ENCODE data around the gene DCUN1D2. TPM values are rescaled to one million over a fixed set of nuclear protein-coding genes. Genes with fewer than 3 reads are reported as not detected.

DCUN1D2 gene
- total RNA-seq, 1 donor from 2014 or later = 15.1 TPM

DNA sequence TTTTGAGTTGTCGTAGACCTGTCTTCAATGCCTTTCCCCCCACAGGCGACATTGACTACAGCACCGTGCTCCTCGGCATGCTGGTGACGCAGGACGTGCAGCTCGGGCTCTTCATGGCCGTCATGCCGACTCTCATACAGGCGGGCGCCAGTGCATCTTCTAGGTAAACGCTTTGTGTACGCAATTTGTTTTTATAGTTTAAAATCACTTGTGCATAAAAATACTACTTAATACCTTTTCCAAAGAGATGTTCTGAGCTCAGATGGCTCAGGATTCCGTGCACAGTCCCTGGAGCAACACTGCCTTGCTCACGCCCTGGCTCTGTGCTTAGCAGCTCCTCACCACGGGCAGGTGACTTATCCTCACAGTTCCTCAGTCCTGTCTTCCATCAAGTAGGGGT lies 30.1 kb upstream of the DCUN1D2 start:
- no peak for DNase-seq (ENCODE audit: extremely low read depth, low read depth, low spot score)

DNA sequence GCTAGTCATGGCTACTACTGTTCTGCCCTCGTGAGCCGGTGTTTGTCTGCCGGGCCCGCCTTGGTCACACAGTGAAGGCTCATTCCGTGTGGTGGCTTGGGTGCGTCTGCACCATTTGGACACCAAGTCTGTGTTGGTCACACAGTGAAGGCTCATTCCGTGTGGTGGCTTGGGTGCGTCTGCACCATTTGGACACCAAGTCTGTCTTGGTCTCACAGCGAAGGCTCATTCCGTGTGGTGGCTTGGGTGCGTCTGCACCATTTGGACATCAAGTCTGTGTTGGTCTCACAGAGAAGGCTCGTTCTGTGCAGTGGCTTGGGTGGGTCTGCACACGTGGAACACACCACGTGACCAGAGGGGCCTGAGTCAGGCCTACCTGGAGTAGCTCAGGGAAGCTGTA lies 29.0 kb upstream of the DCUN1D2 start:
- no peak for DNase-seq (ENCODE audit: extremely low read depth, low read depth, low spot score)

DNA sequence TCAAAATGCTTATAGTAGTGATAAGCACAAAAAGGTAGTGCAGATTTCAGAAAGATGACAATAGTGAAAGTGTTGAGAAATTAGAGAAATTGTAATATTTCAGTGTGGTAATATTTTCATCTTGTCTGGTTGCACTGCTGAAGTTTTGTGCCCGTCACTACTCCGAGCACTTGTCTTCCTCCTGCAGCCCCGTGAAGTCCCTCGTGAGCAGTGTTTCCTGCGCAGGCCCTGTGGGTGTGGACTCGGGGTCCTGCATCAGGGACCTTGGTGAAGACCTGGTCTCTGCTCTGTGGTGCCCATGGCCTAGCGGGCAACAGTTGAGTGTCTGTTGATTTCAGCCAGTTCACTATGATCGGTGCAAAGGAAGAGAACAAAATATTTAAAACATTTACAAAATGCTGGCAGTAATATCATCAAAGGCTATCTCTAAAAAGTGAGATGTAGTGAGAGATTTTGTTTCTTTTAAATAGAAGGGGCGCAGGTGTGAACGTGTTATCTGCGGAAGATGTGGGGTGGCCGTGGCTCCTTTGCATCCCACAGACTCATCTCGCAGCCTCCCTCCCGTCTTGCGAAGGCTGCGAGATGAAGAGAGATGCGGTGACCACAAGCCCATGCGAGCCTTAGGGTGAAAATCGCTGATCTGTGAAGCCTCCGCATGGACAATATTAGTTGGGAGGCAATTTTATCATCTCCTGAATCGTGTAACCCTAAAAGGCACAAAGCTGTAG lies 27.7 kb upstream of the DCUN1D2 start:
- DNase-seq (ENCODE audit: extremely low read depth, low read depth, low spot score) = no peak

DNA sequence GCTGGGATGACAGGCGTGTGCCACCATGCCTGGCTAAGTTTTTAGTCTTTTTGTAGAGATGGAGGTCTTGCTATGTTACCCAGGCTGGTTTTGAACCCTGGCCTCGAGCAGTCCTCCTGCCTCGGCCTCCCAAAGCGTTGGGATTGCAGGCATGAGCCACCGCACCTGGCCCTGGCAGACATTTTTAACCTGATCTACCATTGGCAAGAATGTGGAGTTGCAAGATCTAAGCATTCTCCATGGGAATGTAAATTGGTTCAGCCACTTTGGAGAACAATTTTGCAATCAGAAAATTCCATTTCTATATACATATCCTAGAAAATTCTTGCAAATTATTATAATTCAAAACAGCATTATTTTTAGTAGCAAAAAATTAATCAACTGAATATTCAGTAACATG lies 24.3 kb upstream of the DCUN1D2 start:
- no peak for DNase-seq (ENCODE audit: extremely low read depth, low read depth, low spot score)

DNA sequence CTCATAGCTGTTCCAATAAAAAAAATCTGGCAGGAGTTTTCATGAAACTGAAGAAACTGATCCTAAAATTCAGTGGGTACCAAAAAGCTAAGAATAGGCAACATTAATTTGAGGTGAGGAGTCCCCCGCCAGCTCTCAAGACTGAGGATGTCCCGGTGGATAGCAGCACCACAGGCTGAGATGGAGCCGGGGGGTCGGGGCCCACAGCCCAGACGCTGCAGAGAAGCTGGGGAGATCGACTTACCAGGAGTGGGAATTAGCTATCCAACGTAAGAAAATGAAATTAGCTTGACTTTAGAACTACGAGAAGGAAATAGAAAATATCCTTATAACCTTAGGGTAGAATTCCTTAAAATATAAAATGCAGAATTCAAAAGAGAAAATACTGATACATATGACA lies 23.2 kb upstream of the DCUN1D2 start:
- DNase-seq (ENCODE audit: extremely low read depth, low read depth, low spot score) = no peak

DNA sequence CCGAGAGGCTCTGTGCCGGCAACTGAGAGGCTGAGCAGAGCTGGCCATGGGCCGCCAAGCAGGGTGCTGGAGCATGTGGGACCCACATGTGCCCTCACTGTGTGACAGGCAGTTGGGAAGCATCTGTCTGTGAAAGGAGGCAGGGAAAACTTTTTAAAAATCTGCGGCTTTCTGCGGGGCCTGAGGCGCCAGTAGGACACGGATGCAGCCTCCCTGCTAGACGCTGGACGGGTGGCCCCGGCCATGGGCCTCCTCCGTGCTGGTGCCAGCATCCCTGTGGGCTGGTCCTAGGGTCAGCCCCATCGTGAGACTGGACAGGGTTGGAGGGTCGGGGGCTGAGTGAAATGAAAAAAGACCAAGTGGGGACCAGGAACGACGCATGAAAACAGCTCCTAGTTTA lies 20.9 kb upstream of the DCUN1D2 start:
- DNase-seq (ENCODE audit: extremely low read depth, low read depth, low spot score) = no peak

DNA sequence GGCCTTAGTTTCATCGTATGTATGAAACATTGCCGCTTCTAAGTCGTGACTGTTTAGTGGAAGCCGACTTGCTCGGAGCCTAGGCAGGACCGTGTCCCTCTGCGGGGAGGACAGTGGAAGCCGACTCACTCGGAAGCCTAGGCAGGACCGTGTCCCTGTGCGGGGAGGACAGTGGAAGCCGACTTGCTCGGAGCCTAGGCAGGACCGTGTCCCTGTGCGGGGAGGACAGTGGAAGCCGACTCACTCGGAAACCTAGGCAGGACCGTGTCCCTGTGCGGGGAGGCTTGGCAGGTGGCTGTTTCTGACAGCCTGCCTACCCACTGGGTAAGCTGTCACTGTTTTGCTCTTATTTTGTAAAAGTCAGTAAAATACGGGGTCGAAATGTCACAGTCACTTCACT lies 20.4 kb upstream of the DCUN1D2 start:
- DNase-seq (ENCODE audit: extremely low read depth, low read depth, low spot score) = no peak

DNA sequence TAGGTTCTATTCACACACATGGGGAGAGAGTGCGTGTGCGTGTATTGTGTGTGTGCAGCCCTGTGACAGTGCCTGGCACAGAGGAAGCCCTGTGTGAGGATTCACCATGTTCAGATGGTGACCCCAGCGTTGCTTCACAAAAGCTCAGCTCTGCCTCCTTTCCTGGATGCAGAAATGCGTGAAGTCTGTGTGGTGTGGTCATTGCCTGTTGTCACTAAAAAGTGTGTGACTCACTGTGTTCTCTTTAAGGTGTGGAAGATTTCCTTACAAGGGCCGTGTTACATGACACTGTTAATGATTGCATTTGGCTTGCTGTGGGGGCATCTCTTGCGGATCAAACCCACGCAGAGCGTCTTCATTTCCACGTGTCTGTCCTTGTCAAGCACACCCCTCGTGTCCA lies 19.5 kb upstream of the DCUN1D2 start:
- no peak for DNase-seq (ENCODE audit: extremely low read depth, low read depth, low spot score)

DNA sequence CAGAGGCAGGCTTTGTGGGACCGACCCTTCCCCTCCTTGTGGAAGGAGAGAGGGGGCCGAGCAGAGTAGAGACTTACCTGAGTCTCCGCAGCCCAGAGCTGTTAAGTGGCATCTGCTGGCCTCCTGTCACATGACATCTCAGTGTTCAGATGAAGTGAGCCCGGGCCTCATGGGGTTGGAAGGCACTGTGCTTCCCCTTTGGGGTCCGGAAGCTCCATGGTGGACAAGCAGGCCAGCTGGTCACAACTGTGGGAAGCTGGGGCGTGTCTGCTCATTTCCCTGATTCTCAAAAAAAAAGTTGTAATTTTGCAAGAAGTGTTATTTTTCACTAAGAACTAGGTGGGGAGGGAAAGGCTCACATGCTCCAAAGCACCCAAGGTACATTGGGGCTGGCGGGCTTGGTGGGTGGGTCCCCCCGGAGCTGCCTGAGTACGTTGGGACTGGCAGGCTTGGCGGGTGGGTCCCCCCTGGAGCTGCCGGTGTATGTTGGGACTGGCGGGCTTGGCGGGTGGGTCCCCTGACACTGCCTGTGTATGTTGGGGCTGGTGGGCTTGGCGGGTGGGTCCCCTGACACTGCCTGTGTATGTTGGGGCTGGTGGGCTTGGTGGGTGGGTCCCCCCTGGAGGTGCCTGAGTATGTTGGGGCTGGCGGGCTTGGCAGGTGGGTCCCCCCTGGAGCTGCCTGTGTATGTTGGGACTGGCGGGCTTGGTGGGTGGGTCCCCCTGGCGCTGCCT lies 18.2 kb upstream of the DCUN1D2 start:
- DNase-seq (ENCODE audit: extremely low read depth, low read depth, low spot score) = no peak

DNA sequence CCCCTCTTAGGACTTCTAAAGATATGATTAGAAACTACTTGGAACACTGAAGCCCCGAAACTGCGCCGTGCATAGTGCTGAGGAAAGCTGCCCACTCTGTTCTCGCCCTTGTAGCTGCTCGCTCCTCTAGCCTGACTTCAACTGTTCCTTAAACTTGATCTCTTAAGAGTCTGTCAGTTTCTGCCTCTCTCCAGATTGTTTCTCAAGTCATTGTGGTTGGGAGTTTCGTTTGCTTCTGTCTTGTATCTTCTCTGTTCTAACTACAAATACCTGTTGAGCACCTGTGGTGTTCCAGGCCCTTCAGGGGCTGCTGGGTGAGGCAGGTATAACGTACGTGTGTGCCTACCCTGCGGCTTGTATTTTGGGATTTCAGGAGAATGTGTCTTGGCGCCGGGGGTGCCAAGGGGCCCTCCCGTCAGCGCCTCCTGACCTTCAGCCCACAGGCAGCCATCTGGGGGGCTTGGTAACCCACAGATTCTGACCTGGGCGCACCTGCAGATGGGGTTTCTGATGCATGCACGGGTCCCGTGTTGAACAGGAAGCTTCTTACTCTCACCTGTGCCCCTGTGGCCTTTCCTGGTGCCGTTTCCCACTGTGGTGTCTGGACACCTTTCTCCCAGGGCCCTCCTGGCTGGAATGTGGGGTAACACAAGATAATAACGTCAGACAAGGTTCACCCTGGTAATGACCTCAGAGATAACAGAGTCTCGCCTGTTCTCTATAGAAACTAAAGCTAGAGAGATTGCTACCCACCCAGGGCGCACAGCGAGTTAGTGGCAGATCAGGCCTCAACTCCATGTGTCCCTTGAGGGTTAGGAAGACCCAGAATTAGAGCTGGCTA lies 17.2 kb upstream of the DCUN1D2 start:
- no peak for DNase-seq (ENCODE audit: extremely low read depth, low read depth, low spot score)

DNA sequence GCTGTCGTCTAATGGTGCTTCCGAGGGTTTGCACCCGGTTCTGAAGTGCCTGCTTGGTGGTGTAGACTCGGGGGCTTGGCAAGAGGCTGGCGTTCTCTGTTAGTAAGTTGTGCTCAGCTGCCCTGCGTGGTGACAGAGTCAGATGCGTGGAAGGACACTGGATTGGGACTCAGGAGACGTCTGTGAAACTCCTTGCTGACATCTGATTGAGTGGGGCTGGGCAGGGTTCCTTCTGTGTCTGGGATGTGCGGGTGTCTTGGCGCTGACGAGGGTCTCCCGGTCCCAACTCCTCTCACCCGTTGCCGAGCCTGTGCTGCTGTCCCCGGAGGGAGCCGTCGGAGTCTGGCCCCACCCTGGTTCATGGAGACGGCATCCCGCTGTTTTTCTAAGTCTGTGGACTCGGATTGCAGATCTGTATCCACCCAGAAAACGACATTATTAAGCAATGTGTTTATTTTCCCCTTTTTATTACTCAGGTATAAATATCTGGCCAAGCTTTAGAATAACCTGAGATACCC lies 16.4 kb upstream of the DCUN1D2 start:
- no peak for DNase-seq (ENCODE audit: extremely low read depth, low read depth, low spot score)

DNA sequence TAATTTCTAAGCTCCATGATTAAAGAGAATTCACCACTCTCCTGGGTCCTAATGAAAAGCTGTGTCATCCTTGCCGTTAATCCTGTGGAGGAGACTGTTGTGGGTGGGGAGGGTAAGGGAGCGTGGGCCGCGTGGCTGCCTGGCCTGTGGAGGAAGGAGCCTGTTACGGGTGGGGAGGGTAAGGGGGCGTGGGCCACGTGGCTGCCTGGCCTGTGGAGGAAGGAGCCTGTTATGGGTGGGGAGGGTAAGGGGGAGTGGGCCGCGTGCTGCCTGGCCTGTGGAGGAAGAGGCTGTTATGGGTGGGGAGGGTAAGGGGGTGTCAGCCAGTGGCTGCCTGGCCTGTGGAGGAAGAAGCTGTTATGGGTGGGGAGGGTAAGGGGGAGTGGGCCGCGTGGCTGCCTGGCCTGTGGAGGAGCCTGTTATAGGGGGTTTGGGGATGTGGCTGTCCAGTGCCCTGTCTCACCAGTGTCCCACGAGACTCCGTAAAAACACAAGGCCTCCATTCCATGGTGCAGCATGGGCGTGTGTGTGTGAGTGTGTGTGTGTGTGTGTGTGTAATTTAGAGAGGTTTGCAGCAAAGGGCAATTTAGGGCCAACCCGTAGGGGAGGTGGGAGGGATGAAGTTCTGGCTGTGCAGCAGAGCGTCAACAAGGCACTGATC lies 15.6 kb upstream of the DCUN1D2 start:
- no peak for DNase-seq (ENCODE audit: extremely low read depth, low read depth, low spot score)

DNA sequence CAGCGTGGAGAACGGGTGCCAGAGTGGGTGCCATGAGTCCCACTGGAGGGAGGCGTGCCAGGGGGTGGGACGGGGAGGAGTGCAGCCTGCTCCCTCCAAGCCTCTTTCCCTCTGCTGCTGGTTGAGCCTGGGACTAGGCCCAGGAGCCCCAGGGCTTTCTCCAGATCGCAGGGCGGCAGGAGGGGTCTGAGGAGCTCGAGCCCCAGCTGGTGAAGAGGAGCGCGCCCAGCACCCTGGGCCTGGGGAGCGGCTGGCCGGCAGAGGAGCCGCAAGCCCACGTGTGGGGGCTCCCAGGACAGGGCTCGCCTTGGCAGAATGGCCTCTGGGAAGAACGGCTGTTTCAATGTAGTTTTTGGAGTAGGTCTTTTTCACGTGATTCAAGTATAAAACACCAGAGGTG lies 12.2 kb upstream of the DCUN1D2 start:
- DNase-seq (ENCODE audit: extremely low read depth, low read depth, low spot score) = no peak

DNA sequence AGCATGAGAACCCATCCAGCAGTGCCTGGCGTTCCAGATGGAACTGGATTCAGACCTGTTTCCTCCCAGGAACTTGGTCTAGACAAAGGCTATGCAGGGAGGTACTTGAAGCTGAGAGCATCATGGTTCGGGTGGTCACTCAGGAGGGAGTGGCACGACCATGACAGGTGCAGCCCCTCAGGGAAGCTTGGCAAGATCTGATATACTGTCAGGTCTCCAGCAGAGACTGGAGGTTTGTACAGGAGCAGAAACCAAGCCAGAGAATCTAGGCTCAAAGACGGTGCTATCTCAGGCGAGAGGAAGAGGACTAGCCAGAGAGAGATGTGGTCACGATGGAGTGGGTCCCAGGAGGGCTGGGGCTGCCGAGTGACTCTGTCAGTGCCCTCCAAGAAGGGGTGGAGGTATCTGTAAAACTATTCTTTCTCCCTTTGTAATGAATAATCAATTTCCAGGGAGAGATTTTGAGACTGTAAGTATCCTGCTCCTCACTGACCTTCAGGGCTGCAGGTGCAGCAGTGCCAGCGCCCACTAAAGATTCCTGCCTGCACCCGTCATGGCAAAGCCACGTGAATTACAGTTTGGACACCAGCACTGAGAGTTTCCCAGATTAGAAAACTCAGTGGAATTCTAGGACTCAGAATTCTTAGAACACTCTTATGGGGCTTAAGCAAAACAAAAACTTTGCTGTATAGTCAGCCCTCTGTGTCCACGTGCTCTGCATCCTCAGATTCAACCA lies 10.2 kb upstream of the DCUN1D2 start:
- no peak for DNase-seq (ENCODE audit: extremely low read depth, low read depth, low spot score)

DNA sequence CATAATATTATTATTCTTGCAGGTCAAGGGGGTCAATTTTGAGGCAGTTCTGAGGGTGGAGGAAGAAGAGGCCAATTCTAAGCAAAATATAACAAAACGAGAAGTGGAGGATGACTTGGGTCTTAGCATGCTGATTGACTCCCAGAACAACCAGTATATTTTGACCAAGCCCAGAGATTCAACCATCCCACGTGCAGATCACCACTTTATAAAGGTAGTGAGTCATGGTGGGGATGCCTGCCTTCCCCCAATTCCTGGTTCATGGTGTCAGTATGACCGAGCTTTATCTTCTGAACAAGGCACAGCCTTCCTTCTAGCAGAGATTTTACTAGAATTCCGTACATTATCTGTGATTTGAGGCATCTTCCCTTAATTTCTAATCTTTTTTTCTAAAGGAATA lies 9.4 kb upstream of the DCUN1D2 start:
- no peak for DNase-seq (ENCODE audit: extremely low read depth, low read depth, low spot score)

DNA sequence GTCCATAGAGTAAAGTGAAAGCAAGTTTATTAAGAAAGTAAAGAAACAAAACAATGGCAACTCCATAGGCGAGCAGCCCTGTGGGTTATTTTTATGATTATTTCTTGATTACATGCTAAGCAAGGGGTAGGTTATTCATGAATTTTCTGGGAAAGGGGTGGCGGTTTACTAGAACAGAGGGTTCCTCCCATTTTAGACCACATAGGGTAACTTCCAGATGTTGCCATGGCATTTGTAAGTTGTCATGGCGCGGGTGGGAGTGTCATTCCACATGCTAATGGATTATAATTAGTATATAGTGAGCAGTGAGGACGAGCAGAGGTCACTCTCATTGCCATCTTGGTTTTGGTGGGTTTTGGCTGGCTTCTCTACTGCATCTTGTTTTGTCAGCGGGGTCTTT lies 8.4 kb upstream of the DCUN1D2 start:
- DNase-seq (ENCODE audit: extremely low read depth, low read depth, low spot score) = no peak

DNA sequence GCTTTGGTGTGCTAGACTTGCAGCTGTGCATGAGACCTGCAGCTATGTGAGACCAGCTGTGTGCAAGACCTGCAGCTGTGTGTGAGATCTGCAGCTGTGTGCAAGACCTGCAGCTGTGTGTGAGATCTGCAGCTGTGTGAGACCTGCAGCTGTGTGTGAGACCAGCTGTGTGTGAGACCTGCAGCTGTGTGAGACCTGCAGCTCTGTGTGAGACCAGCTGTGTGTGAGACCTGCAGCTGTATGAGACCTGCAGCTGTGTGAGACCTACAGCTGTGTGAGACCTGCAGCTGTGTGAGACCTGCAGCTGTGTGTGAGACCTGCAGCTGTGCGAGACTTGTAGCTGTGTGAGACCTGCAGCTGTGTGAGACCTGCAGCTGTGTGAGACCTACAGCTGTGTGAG lies 6.7 kb upstream of the DCUN1D2 start:
- no peak for DNase-seq (ENCODE audit: extremely low read depth, low read depth, low spot score)

DNA sequence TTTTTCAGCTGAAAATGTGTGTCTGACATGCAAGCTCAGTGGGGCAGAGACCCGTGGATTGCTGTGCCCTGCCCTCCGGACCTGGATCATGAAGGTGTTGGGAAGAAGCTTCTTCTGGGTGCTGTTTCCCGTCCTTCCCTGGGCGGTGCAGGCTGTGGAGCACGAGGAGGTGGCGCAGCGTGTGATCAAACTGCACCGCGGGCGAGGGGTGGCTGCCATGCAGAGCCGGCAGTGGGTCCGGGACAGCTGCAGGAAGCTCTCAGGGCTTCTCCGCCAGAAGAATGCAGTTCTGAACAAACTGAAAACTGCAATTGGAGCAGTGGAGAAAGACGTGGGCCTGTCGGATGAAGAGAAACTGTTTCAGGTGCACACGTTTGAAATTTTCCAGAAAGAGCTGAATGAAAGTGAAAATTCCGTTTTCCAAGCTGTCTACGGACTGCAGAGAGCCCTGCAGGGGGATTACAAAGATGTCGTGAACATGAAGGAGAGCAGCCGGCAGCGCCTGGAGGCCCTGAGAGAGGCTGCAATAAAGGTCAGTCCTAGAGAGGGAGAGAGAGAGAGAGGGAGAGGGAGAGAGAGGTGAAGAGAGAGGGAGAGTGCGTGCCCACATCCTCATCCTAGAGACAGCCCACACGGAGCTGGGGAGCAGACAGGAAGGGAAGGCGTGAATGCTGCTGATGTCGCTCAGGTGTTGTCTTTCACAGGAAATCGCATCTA lies 5.1 kb upstream of the DCUN1D2 start:
- no peak for DNase-seq (ENCODE audit: extremely low read depth, low read depth, low spot score)

DNA sequence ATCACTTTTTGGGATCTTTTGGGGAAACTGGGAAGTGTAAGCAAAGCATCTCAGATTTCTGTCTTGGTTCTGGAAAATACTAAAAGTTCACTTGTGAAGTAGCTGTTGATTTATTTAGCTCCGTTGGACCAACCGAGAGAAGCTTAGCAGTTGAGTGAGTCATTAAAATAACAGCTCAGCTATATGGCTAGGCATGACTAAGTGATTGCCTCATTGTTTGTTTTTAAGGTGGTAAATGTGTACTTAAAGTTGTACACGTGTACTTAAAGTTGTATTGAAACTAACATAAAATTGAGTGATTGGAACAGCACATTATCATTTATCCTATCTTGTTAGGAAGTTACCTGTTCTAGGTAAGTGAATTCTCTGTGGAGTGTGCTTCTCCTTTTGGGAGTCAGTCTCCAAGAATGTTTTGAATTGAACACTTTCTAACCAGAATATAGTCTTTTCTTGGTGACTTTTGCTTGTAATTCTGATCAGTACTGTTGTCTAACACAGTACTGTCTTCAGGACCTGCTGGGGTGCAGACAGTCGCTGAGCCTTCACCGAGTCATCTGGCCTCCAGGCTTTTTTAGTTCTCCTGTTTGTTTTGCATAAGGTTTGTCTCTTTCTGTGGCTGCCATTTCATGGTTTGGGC lies 2.9 kb upstream of the DCUN1D2 start:
- DNase-seq (ENCODE audit: extremely low read depth, low read depth, low spot score) = peak; percentile 90
